ENCODE data around the gene CDRT15L2. TPM values are rescaled to one million over a fixed set of nuclear protein-coding genes. Genes with fewer than 3 reads are reported as not detected.
"Not testable (repeated sequence)": the region's sequence is repeated elsewhere in the genome, so short reads cannot be mapped to it uniquely, and the experiment has no call there.

Gene CDRT15L2
- total and polyA plus RNA-seq, 2 donors (not counting 1 experiment from before 2014, with no cell fraction given), result not detected

GRCh38 chr17:20547923-20548322 is 31.6 kb upstream of the CDRT15L2 start:
- H2AFZ ChIP-seq (ENCODE audit: insufficient read depth, low read depth, low read length, poor library complexity, severe bottlenecking); ATAC-seq (ENCODE audit: low read depth); H3K79me2 ChIP-seq (ENCODE audit: control insufficient read depth, insufficient read depth, low read length); H3K27ac ChIP-seq (ENCODE audit: low read length in 2 of 2); H3K27ac Mint-ChIP-seq; H3K27me3 ChIP-seq (replicated peaks in 1 of 4; ENCODE audit: control extremely low read depth in 1 of 4, control insufficient read depth in 3 of 4, insufficient read depth in 4 of 4, low read length in 3 of 4); H3K4me3 ChIP-seq (ENCODE audit: control extremely low read depth in 1 of 5, extremely low read depth in 1 of 5, insufficient read depth in 1 of 5, low read depth in 2 of 5, low read length in 4 of 5); H3K9ac ChIP-seq (ENCODE audit: low read length); intact Hi-C loops (cut with micrococcal nuclease); CTCF ChIA-PET; H3K4me2 ChIP-seq (replicated peaks; ENCODE audit: low read depth, low read length, poor library complexity, severe bottlenecking); H3K9me3 ChIP-seq (ENCODE audit: control extremely low read depth in 1 of 3, control insufficient read depth in 2 of 3, insufficient read depth in 1 of 3, low read length in 2 of 3); H4K20me1 ChIP-seq (ENCODE audit: control insufficient read depth, insufficient read depth, low read length, poor library complexity, severe bottlenecking); H3K27me3 Mint-ChIP-seq; H3K4me1 Mint-ChIP-seq; H3K36me3 ChIP-seq (replicated peaks in 1 of 2; ENCODE audit: control extremely low read depth in 1 of 2, control insufficient read depth in 1 of 2, extremely low read depth in 1 of 2, insufficient read depth in 2 of 2, low read length in 1 of 2); POLR2A ChIA-PET; H3K9me3 Mint-ChIP-seq (ENCODE audit: insufficient read depth); H3K4me3 Mint-ChIP-seq; H3K4me1 ChIP-seq (ENCODE audit: control insufficient read depth in 2 of 2, insufficient read depth in 2 of 2, low read length in 2 of 2); DNase-seq: not testable (repeated sequence)
- WGBS (ENCODE audit: insufficient coverage), result no CpG with 5 or more reads among the region's 5 CpGs

GRCh38 chr17:20552920-20553319 is 26.6 kb upstream of the CDRT15L2 start:
- H2AFZ ChIP-seq (ENCODE audit: insufficient read depth, low read depth, low read length, poor library complexity, severe bottlenecking); H3K79me2 ChIP-seq (ENCODE audit: control insufficient read depth, insufficient read depth, low read length); H3K27me3 Mint-ChIP-seq; intact Hi-C loops (cut with micrococcal nuclease); H3K4me2 ChIP-seq (replicated peaks; ENCODE audit: low read depth, low read length, poor library complexity, severe bottlenecking); H3K9me3 Mint-ChIP-seq (ENCODE audit: insufficient read depth); H3K9me3 ChIP-seq (ENCODE audit: control extremely low read depth in 1 of 3, control insufficient read depth in 2 of 3, insufficient read depth in 1 of 3, low read length in 2 of 3); DNase-seq; H3K27ac Mint-ChIP-seq; H3K4me1 Mint-ChIP-seq; ATAC-seq (ENCODE audit: low read depth); H3K27me3 ChIP-seq (replicated peaks in 1 of 4; ENCODE audit: control extremely low read depth in 1 of 4, control insufficient read depth in 3 of 4, insufficient read depth in 4 of 4, low read length in 3 of 4); H4K20me1 ChIP-seq (ENCODE audit: control insufficient read depth, insufficient read depth, low read length, poor library complexity, severe bottlenecking); H3K36me3 ChIP-seq (replicated peaks in 1 of 2; ENCODE audit: control extremely low read depth in 1 of 2, control insufficient read depth in 1 of 2, extremely low read depth in 1 of 2, insufficient read depth in 2 of 2, low read length in 1 of 2); H3K4me3 ChIP-seq (ENCODE audit: control extremely low read depth in 1 of 5, extremely low read depth in 1 of 5, insufficient read depth in 1 of 5, low read depth in 2 of 5, low read length in 4 of 5); POLR2A ChIA-PET; H3K4me3 Mint-ChIP-seq; H3K9ac ChIP-seq (ENCODE audit: low read length); CTCF ChIA-PET; H3K27ac ChIP-seq (ENCODE audit: low read length in 2 of 2); H3K4me1 ChIP-seq (ENCODE audit: control insufficient read depth in 2 of 2, insufficient read depth in 2 of 2, low read length in 2 of 2): not testable (repeated sequence)
- WGBS (ENCODE audit: insufficient coverage), result 100% methylated on average over 3 of the region's 6 CpGs

- WGBS (ENCODE audit: insufficient coverage), result no CpG with 5 or more reads among the region's 4 CpGs
- H3K9me3 Mint-ChIP-seq (ENCODE audit: insufficient read depth); POLR2A ChIA-PET; CTCF ChIA-PET; H3K9ac ChIP-seq (ENCODE audit: low read length); H3K9me3 ChIP-seq (ENCODE audit: control extremely low read depth in 1 of 3, control insufficient read depth in 2 of 3, insufficient read depth in 1 of 3, low read length in 2 of 3); H2AFZ ChIP-seq (ENCODE audit: insufficient read depth, low read depth, low read length, poor library complexity, severe bottlenecking); H3K4me1 Mint-ChIP-seq; H4K20me1 ChIP-seq (ENCODE audit: control insufficient read depth, insufficient read depth, low read length, poor library complexity, severe bottlenecking); H3K4me2 ChIP-seq (replicated peaks; ENCODE audit: low read depth, low read length, poor library complexity, severe bottlenecking); intact Hi-C loops (cut with micrococcal nuclease); H3K27me3 Mint-ChIP-seq; H3K27ac Mint-ChIP-seq; H3K36me3 ChIP-seq (replicated peaks in 1 of 2; ENCODE audit: control extremely low read depth in 1 of 2, control insufficient read depth in 1 of 2, extremely low read depth in 1 of 2, insufficient read depth in 2 of 2, low read length in 1 of 2); H3K27ac ChIP-seq (ENCODE audit: low read length in 2 of 2); DNase-seq; H3K4me3 Mint-ChIP-seq; H3K4me1 ChIP-seq (ENCODE audit: control insufficient read depth in 2 of 2, insufficient read depth in 2 of 2, low read length in 2 of 2); H3K4me3 ChIP-seq (ENCODE audit: control extremely low read depth in 1 of 5, extremely low read depth in 1 of 5, insufficient read depth in 1 of 5, low read depth in 2 of 5, low read length in 4 of 5); H3K27me3 ChIP-seq (replicated peaks in 1 of 4; ENCODE audit: control extremely low read depth in 1 of 4, control insufficient read depth in 3 of 4, insufficient read depth in 4 of 4, low read length in 3 of 4); ATAC-seq (ENCODE audit: low read depth); H3K79me2 ChIP-seq (ENCODE audit: control insufficient read depth, insufficient read depth, low read length): not testable (repeated sequence)
Measured at GRCh38 chr17:20554728-20555127, 24.8 kb upstream of the CDRT15L2 start.

- H3K4me3 Mint-ChIP-seq; POLR2A ChIA-PET; CTCF ChIA-PET; H3K27ac ChIP-seq (ENCODE audit: low read length in 2 of 2); H3K36me3 ChIP-seq (replicated peaks in 1 of 2; ENCODE audit: control extremely low read depth in 1 of 2, control insufficient read depth in 1 of 2, extremely low read depth in 1 of 2, insufficient read depth in 2 of 2, low read length in 1 of 2); H3K4me1 ChIP-seq (ENCODE audit: control insufficient read depth in 2 of 2, insufficient read depth in 2 of 2, low read length in 2 of 2); H3K27me3 Mint-ChIP-seq; H3K79me2 ChIP-seq (ENCODE audit: control insufficient read depth, insufficient read depth, low read length); H3K27me3 ChIP-seq (replicated peaks in 1 of 4; ENCODE audit: control extremely low read depth in 1 of 4, control insufficient read depth in 3 of 4, insufficient read depth in 4 of 4, low read length in 3 of 4); H3K27ac Mint-ChIP-seq; H3K4me2 ChIP-seq (replicated peaks; ENCODE audit: low read depth, low read length, poor library complexity, severe bottlenecking); H3K9me3 ChIP-seq (ENCODE audit: control extremely low read depth in 1 of 3, control insufficient read depth in 2 of 3, insufficient read depth in 1 of 3, low read length in 2 of 3); H3K4me1 Mint-ChIP-seq; intact Hi-C loops (cut with micrococcal nuclease); H3K9ac ChIP-seq (ENCODE audit: low read length); H3K9me3 Mint-ChIP-seq (ENCODE audit: insufficient read depth); H3K4me3 ChIP-seq (ENCODE audit: control extremely low read depth in 1 of 5, extremely low read depth in 1 of 5, insufficient read depth in 1 of 5, low read depth in 2 of 5, low read length in 4 of 5); DNase-seq; H2AFZ ChIP-seq (ENCODE audit: insufficient read depth, low read depth, low read length, poor library complexity, severe bottlenecking); H4K20me1 ChIP-seq (ENCODE audit: control insufficient read depth, insufficient read depth, low read length, poor library complexity, severe bottlenecking): not testable (repeated sequence)
- ATAC-seq (ENCODE audit: low read depth), result peak; percentile 88
- 86% methylated on average over 7 of the region's 20 CpGs for WGBS (ENCODE audit: insufficient coverage)
Measured at GRCh38 chr17:20555135-20556010, 24.2 kb upstream of the CDRT15L2 start.

Measured in B cell (primary cell).